ENCODE data around the gene COPS8.

Gene COPS8

DNA sequence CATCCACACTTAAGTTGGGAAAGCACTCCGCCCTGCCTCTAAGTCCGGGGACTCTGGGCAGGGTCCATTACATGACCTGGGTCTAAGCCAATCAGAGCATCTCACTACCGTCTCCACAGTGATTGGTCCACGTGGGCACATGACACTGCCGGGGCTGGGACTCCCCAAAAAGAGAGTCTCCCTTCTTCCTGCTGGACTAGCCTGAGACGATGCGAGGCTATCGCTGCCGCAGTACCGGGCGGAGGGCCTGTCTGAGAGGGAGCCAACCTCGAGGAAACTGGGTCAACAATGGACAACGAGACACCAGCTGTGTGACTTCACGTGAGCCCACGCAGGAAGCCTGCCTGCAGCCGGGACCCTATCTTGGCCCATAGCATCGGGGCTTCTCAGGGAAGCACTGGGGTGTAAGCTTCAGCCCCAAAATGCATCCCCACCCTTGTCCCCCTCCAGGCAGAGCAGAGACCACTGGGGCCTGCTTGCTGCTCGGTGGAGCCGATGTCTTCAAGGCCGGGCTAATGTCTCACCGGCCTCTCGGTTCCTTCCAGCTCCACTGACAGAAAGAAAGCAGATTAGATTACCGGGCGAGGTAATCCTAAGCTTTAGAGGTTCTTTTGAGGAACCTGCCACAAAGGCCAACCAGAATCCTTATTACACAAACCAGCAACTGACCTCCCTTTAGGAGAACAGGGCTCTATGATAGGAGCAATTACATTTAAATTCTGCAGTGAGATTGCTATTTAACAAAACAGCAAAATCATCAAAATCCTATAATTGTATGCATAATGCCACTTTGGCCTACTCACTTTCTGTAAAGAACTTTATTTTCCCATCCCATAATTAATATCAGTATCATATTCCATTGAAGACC lies 21.3 kb upstream of the COPS8 start:
- no peak for DNase-seq (ENCODE audit: low read depth in 2 of 2)

DNA sequence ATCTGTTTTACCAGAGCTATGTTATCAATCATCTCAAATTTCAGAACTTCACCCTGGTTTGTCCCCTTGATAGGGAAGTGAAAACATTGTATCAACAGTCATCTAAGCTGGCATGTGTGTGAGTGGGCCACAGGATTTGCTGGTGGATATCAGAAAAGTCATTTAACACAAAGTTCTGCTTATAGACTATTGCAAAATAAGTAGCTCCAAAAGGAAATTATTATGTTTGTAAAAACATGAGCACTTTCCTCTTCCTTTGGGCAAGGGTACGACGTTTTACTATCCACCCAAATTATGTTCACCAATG lies 20.7 kb upstream of the COPS8 start:
- no peak for DNase-seq (ENCODE audit: low read depth in 2 of 2)

GRCh38 chr2:237066396-237066795 lies 19.3 kb upstream of the COPS8 start:
- DNase-seq (ENCODE audit: low read depth in 2 of 2): no peak

- DNase-seq (ENCODE audit: low read depth in 2 of 2): no peak
These were observed 17.6 kb upstream of the COPS8 start for GRCh38 chr2:237068005-237068576.

GRCh38 chr2:237072067-237072931 lies 13.4 kb upstream of the COPS8 start:
- DNase-seq (ENCODE audit: low read depth in 2 of 2): peak; percentile 66 to 70

- no peak for DNase-seq (ENCODE audit: low read depth in 2 of 2)
These were observed 12.1 kb upstream of the COPS8 start for GRCh38 chr2:237073552-237073951.

DNA sequence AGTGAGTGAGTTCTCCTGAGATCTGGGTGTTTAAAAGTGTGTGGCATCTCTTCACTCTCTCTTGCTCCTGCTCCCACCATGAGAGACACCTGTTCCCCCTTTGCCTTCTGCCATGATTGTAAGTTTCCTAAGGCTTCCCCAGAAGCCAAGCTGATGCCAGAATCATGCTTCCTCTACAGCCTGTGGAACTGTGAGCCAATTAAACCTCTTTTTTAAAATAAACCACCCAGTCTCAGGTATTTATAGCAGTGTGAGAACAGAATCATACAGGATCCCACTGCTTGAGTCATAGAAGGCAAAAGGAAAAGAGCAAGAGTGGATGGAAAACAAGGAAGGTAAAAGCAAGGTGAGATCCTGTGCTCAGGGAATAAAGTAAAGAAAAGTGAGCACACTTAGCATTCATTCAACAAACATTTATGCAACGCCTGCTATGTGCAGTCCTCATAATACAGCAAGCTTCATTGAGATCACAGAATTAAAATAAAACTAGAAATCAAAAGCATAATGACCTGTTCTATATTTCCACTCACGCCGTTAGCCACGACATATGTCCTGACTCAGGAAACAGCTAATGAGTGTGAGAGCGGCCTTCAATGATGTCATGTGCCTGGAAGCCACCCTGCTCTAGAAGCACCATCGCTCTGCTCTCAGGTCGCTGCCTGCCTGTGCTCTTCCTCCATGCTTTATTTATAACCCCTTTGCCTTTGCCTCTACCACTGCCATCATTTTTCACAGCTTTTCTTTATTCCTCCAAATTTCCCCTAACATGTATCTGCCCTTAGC lies 11.3 kb upstream of the COPS8 start:
- DNase-seq (ENCODE audit: low read depth in 2 of 2): no peak

DNA sequence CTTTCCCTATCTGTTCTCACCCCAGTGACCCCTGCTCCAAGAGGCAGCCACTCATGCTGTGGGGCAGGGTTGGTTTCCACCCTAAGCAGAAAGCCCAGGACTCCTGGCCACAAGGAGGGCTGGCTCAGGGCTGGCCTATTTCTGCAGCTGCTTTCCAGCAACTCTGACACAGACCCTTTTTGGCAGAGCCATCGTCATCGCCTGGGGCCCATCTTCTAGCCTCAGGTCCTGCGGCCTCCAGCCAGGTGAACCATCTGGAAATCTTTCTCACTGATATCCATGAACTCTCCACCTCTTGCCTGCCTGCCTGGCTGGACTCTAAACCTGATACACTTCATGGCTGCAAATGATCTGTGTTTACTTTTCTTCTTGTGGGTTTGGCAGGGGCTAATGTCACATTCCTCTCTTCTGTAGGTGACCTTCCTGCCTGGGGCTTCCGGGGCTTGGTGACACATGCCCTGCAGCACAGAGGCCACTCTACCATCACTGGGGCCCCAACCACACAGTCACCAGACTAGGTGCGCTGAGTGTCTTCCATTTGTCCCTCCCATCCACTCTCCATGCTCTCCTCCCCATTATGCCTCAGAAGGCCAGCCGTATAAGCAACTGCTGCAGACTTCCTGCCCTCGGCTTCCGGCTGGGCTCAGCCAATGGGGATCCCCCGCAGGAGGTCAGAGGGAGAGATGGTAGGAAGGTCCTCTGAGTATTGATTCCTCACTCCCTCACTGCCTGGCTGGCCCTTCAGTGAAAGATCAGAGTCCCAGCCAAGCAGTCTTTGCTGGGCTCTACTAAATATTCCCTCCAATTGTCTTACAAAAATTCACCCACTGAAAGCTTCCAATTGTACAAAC lies 9.7 kb upstream of the COPS8 start:
- DNase-seq (ENCODE audit: low read depth in 2 of 2): no peak

- DNase-seq (ENCODE audit: low read depth in 2 of 2): no peak
These were observed 4.1 kb upstream of the COPS8 start for GRCh38 chr2:237081596-237081995.

- DNase-seq (ENCODE audit: low read depth in 2 of 2): no peak
These were observed 2.7 kb upstream of the COPS8 start for GRCh38 chr2:237083026-237083425.

DNA sequence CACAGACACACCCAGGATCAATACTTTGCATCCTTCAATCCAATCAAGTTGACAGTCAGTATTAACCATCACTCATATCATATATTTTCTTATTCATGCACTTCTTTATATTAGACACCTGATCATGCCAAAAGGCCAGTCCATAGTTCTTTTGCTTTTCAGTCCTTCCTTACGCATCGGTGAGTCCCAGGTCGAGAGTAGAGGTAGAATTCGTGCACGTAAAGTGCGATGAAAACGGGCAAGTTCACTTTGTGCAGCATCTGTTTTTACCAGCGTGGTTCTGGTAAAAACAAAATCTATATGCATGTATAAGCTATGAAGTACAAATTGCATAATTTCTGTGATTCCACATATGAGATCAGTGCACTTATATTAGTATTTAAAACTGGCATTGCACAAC lies 1.2 kb upstream of the COPS8 start:
- DNase-seq (ENCODE audit: low read depth in 2 of 2): no peak

GRCh38 chr2:237090906-237091305 lies 5.2 kb downstream of the COPS8 start:
- no peak for DNase-seq (ENCODE audit: low read depth in 2 of 2)

GRCh38 chr2:237091779-237092436 lies 6.2 kb downstream of the COPS8 start:
- DNase-seq (ENCODE audit: low read depth in 2 of 2): no peak

GRCh38 chr2:237092506-237092905 lies 6.8 kb downstream of the COPS8 start:
- DNase-seq (ENCODE audit: low read depth in 2 of 2): no peak

GRCh38 chr2:237092920-237093781 lies 7.5 kb downstream of the COPS8 start:
- no peak for DNase-seq (ENCODE audit: low read depth in 2 of 2)

DNA sequence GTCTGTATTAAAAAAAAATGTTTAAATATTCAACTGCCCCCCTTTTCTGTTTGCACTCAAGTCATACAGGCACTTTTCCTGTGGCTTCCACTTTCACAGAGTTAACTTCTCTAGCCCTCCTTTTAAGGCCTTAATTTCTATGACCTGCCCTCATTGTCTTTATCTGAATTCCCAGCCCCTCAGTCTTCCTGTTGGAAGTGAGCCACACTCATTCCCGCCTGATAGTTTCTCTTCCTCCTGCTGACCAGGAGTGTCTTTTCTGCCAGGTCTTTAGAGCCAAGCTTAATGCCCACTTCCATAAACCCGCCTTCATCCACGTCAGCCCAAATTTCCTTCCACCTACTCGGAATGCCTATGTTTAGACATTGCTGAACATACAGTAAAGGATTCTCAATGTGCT lies 10.5 kb downstream of the COPS8 start:
- DNase-seq (ENCODE audit: low read depth in 2 of 2): no peak

GRCh38 chr2:237096911-237097310 lies 11.2 kb downstream of the COPS8 start:
- DNase-seq (ENCODE audit: low read depth in 2 of 2): no peak

DNA sequence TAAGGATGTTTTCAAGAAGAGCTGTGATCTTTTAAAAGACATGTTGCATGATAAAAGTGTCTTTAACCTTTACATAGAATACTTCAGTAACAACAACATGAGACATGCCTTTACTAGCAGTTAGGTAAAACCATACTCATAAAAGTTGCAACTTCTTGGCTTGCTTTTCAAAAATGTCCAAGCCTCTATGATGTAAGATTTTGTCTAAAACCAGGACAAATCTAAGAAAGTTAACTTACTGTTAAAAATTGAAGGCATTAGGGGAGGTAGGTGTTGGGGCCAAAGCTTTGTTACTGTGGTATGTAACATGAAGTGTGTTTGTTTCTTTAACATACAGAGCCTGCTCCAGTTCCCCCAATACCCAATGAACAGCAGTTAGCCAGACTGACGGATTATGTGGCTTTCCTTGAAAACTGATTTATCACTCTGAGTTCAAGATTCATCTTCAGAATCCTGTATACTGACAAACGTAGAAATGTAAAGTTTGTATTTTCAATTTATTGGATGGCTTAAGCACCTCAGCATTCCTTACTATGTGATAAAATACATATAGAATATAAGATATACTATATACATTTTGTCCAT lies 11.7 kb downstream of the COPS8 start:
- no peak for DNase-seq (ENCODE audit: low read depth in 2 of 2)

All from stimulated activated CD4-positive, alpha-beta T cell treated with anti-CD3 and anti-CD28 coated beads, Interleukin-1b, Interleukin-23, amount 100 ng/mL, for 4 hours (primary cell).